Neural cell (in vitro differentiated cells): Measurements from ENCODE around the gene STX1B.

Experiments used
- CTCF ChIP-seq: fragments of 450-650 bp; IDR thresholded peaks from 2 replicates; pipeline ENCODE4 v1.5.1; 2014; ENCODE audit warnings: antibody characterized with exemption, mild to moderate bottlenecking, moderate library complexity; ENCODE audit not compliant: poor library complexity, severe bottlenecking
- EP300 ChIP-seq: fragments of 450-650 bp; conservative IDR thresholded peaks from 2 replicates; pipeline ENCODE4 v1.6.1; 2014; ENCODE audit warnings: antibody characterized with exemption, mild to moderate bottlenecking, moderate library complexity; ENCODE audit not compliant: poor library complexity, severe bottlenecking
- EZH2 ChIP-seq: fragments of 200-600, 300-800 bp; shearing (Covaris generic), sonication (generic); IDR thresholded peaks from 2 replicates; pipeline ENCODE4 v1.6.1; 2014; ENCODE audit warnings: antibody characterized with exemption, low read length, borderline replicate concordance, mild to moderate bottlenecking; ENCODE audit not compliant: insufficient read depth, poor library complexity, severe bottlenecking
- MXI1 ChIP-seq: fragments of 450-650 bp; conservative IDR thresholded peaks from 2 replicates; pipeline ENCODE4 v1.6.1; 2014; ENCODE audit warnings: antibody characterized with exemption, mild to moderate bottlenecking; ENCODE audit not compliant: poor library complexity, severe bottlenecking
- POLR2AphosphoS5 ChIP-seq: IDR thresholded peaks from 2 replicates; pipeline ENCODE4 v1.6.1; 2012
- TAF1 ChIP-seq: IDR thresholded peaks from 2 replicates; pipeline ENCODE4 v1.6.1; 2012; ENCODE audit warnings: low read depth

GRCh38 chr16:30985401-30986128, 24.9 kb downstream of the STX1B start:
- no peak for TF ChIP-seq CTCF
- no peak for TF ChIP-seq EP300
- no peak for TF ChIP-seq MXI1
- TF ChIP-seq TAF1: no peak
- TF ChIP-seq POLR2AphosphoS5: no peak
- TF ChIP-seq EZH2: no peak
